ENCODE data around the gene SSH3.
"Not testable (repeated sequence)": the region's sequence is repeated elsewhere in the genome, so short reads cannot be mapped to it uniquely, and the experiment has no call there.

SSH3 gene

GRCh38 chr11:67303132-67303834 lies at the start of gene SSH3:
Gene SSH3 (plus strand): TSS chr11:67303530. CDS start chr11:67303626, 96 bp downstream.
- DNase-seq (ENCODE audit: low read depth, low spot score), result no peak
- peak within 1 kb of the TSS; percentile 86 for H3K27ac ChIP-seq

GRCh38 chr11:67253872-67254624 lies 49.3 kb upstream of the SSH3 start:
- no peak for DNase-seq (ENCODE audit: low read depth, low spot score)
- H3K27ac ChIP-seq, result peak overlapping the region; percentile 43

- no peak overlapping the region for H3K27ac ChIP-seq
- DNase-seq (ENCODE audit: low read depth, low spot score), result no peak
These were observed 48.5 kb upstream of the SSH3 start for GRCh38 chr11:67254798-67255197.

- H3K27ac ChIP-seq, result no peak overlapping the region
- DNase-seq (ENCODE audit: low read depth, low spot score), result no peak
These were observed 48.0 kb upstream of the SSH3 start for GRCh38 chr11:67255353-67255752.

GRCh38 chr11:67255864-67256263 lies 47.5 kb upstream of the SSH3 start:
- no peak overlapping the region for H3K27ac ChIP-seq
- no peak for DNase-seq (ENCODE audit: low read depth, low spot score)

- no peak overlapping the region for H3K27ac ChIP-seq
- no peak for DNase-seq (ENCODE audit: low read depth, low spot score)
These were observed 46.7 kb upstream of the SSH3 start for GRCh38 chr11:67256477-67257135.

- no peak overlapping the region for H3K27ac ChIP-seq
- no peak for DNase-seq (ENCODE audit: low read depth, low spot score)
These were observed 42.9 kb upstream of the SSH3 start for GRCh38 chr11:67260406-67260805.

- DNase-seq (ENCODE audit: low read depth, low spot score); H3K27ac ChIP-seq: not testable (repeated sequence)
These were observed 42.3 kb upstream of the SSH3 start for GRCh38 chr11:67260885-67261639.

- no peak for DNase-seq (ENCODE audit: low read depth, low spot score)
- no peak overlapping the region for H3K27ac ChIP-seq
These were observed 41.7 kb upstream of the SSH3 start for GRCh38 chr11:67261640-67261945.

GRCh38 chr11:67261946-67262681 lies 41.2 kb upstream of the SSH3 start:
- DNase-seq (ENCODE audit: low read depth, low spot score), result no peak

GRCh38 chr11:67262731-67263675 lies 40.3 kb upstream of the SSH3 start:
- peak overlapping the region; percentile 69 for H3K27ac ChIP-seq
- no peak for DNase-seq (ENCODE audit: low read depth, low spot score)

More at GRCh38 chr11:67261946-67262681, 41.2 kb upstream of the SSH3 start:
- no peak overlapping the region for H3K27ac ChIP-seq

- peak overlapping the region; percentile 32 for H3K27ac ChIP-seq
- DNase-seq (ENCODE audit: low read depth, low spot score), result no peak
These were observed 39.1 kb upstream of the SSH3 start for GRCh38 chr11:67264260-67264659.

- DNase-seq (ENCODE audit: low read depth, low spot score), result no peak
- peak overlapping the region; percentile 32 for H3K27ac ChIP-seq
These were observed 38.3 kb upstream of the SSH3 start for GRCh38 chr11:67264877-67265632.

GRCh38 chr11:67265633-67266448 lies 37.5 kb upstream of the SSH3 start:
- H3K27ac ChIP-seq, result peak overlapping the region; percentile 66
- DNase-seq (ENCODE audit: low read depth, low spot score), result no peak

- DNase-seq (ENCODE audit: low read depth, low spot score), result no peak
- peak within 1 kb of the TSS; percentile 66 for H3K27ac ChIP-seq
These were observed 36.7 kb upstream of the SSH3 start, which contains the start of gene GRK2 for GRCh38 chr11:67266449-67267187. Gene GRK2 (plus strand): TSS chr11:67266473. CDS start chr11:67266700, 227 bp downstream.
